ENCODE data around the gene TTLL12. TPM values are rescaled to one million over a fixed set of nuclear protein-coding genes. Genes with fewer than 3 reads are reported as not detected.

Gene TTLL12
- total and polyA plus RNA-seq, 2 donors (not counting 1 experiment from before 2014, with no cell fraction given), result 11.0 to 21.3 TPM

DNA sequence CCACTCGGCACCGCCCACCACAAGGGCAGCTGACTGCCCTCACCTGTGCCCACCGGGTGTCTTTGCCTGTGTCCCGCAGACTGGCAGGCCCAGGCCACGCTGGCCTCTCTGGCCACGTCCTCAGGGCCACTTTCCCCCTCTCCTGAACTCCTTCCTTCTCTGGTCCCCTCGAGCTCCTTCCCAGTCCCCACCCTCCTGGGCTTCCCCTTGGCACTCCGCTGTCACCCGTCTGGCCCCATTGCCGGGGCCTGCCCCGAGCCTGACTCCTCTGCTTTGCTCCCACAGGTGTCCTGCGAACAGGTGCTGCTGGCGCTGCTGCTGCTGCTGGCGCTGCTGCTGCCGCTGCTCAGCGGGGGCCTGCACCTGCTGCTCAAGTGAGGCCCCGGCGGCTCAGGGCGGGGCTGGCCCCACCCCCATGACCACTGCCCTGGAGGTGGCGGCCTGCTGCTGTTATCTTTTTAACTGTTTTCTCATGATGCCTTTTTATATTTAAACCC is 58.0 kb downstream of the TTLL12 start:
- Histone ChIP-seq H3K36me3 (replicated peaks in 1 of 2; ENCODE audit: control extremely low read depth in 1 of 2, control insufficient read depth in 1 of 2, extremely low read depth in 1 of 2, insufficient read depth in 2 of 2, low read length in 1 of 2) (peaks cover 0 to 16% of the 10 kb centered on the region in 2 experiments), H3K4me2 (replicated peaks; ENCODE audit: low read depth, low read length, poor library complexity, severe bottlenecking) (peak overlapping the region; percentile 14), H3K9me3 (ENCODE audit: control extremely low read depth in 1 of 3, control insufficient read depth in 2 of 3, insufficient read depth in 1 of 3, low read length in 2 of 3) (peaks cover 0 to 7% (median 0%) of the 10 kb centered on the region in 3 donors), H4K20me1 (ENCODE audit: control insufficient read depth, insufficient read depth, low read length, poor library complexity, severe bottlenecking) (peaks cover 29% of the 10 kb centered on the region), H3K79me2 (ENCODE audit: control insufficient read depth, insufficient read depth, low read length) (no peaks in the 10 kb centered on the region), H3K4me1 (ENCODE audit: control insufficient read depth in 2 of 2, insufficient read depth in 2 of 2, low read length in 2 of 2) (peaks cover 24 to 29% of the 10 kb centered on the region in 2 donors), H2AFZ (ENCODE audit: insufficient read depth, low read depth, low read length, poor library complexity, severe bottlenecking) (no peak overlapping the region), H3K4me3 (ENCODE audit: control extremely low read depth in 1 of 5, extremely low read depth in 1 of 5, insufficient read depth in 1 of 5, low read depth in 2 of 5, low read length in 4 of 5) (no peak overlapping the region), H3K9ac (ENCODE audit: low read length) (no peak overlapping the region), H3K27me3 (replicated peaks in 1 of 4; ENCODE audit: control extremely low read depth in 1 of 4, control insufficient read depth in 3 of 4, insufficient read depth in 4 of 4, low read length in 3 of 4) (peaks cover 0 to 32% (median 11%) of the 10 kb centered on the region in 4 experiments), H3K27ac (ENCODE audit: low read length in 2 of 2) (no peak overlapping the region)
- ChIA-PET POLR2A (no interaction called here), CTCF (interaction anchor here (0.7 to 1.1 kb wide), 2 partner anchors 12 to 18 kb away, joined by 3 to 5 read pairs; partner anchors contain the start of gene BIK)
- peaks cover 10% of the 10 kb centered on the region for H3K4me1 Mint-ChIP-seq
- H3K27ac Mint-ChIP-seq, result no peak overlapping the region
- TF ChIP-seq EZH2 (IDR thresholded peaks at IDR 0.05; ENCODE audit: borderline replicate concordance, insufficient read depth, low read depth, low read length, poor library complexity, severe bottlenecking), result no peak
- TF ChIP-seq, protein P1, sequence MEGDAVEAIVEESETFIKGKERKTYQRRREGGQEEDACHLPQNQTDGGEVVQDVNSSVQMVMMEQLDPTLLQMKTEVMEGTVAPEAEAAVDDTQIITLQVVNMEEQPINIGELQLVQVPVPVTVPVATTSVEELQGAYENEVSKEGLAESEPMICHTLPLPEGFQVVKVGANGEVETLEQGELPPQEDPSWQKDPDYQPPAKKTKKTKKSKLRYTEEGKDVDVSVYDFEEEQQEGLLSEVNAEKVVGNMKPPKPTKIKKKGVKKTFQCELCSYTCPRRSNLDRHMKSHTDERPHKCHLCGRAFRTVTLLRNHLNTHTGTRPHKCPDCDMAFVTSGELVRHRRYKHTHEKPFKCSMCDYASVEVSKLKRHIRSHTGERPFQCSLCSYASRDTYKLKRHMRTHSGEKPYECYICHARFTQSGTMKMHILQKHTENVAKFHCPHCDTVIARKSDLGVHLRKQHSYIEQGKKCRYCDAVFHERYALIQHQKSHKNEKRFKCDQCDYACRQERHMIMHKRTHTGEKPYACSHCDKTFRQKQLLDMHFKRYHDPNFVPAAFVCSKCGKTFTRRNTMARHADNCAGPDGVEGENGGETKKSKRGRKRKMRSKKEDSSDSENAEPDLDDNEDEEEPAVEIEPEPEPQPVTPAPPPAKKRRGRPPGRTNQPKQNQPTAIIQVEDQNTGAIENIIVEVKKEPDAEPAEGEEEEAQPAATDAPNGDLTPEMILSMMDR (IDR thresholded peaks at IDR 0.05), result no peak
- DNase-seq (peak; percentile 46), ATAC-seq (ENCODE audit: low read depth) (peak; percentile 47)
- WGBS (ENCODE audit: insufficient coverage), result 36% methylated on average over 19 of the region's 20 CpGs
- H3K9me3 Mint-ChIP-seq (ENCODE audit: insufficient read depth), result no peaks in the 10 kb centered on the region
- no peaks in the 10 kb centered on the region for H3K27me3 Mint-ChIP-seq
- H3K4me3 Mint-ChIP-seq, result no peak overlapping the region
- intact Hi-C loops (cut with micrococcal nuclease), result no loop called here

DNA sequence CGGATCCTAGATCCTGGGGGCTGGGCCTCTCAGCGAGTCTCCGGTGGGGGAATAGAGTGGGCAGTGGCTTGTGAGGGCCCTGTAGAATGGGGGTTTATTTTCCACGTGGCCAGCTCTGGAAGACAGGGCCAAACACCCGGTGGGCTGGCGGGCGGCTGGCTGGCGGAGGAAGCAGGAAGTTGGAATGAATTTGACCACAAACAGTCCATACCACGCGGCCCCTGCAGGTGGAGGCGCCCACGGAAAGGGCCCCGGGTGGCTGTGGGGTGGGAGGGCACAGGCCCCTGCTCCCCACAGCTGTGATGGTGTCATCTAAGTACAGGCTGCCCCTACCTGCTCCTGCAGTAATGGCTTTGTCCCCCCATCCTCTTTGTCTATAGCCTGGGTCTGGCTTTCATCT is 58.8 kb downstream of the TTLL12 start:
- POLR2A ChIA-PET, result no interaction called here
- Histone ChIP-seq H3K79me2 (ENCODE audit: control insufficient read depth, insufficient read depth, low read length) (no peaks in the 10 kb centered on the region), H3K9ac (ENCODE audit: low read length) (no peak overlapping the region), H3K4me3 (ENCODE audit: control extremely low read depth in 1 of 5, extremely low read depth in 1 of 5, insufficient read depth in 1 of 5, low read depth in 2 of 5, low read length in 4 of 5) (no peak overlapping the region), H3K27me3 (replicated peaks in 1 of 4; ENCODE audit: control extremely low read depth in 1 of 4, control insufficient read depth in 3 of 4, insufficient read depth in 4 of 4, low read length in 3 of 4) (peaks cover 0 to 32% (median 11%) of the 10 kb centered on the region in 4 experiments), H3K9me3 (ENCODE audit: control extremely low read depth in 1 of 3, control insufficient read depth in 2 of 3, insufficient read depth in 1 of 3, low read length in 2 of 3) (peaks cover 0 to 7% (median 0%) of the 10 kb centered on the region in 3 donors), H4K20me1 (ENCODE audit: control insufficient read depth, insufficient read depth, low read length, poor library complexity, severe bottlenecking) (peaks cover 28% of the 10 kb centered on the region), H3K27ac (ENCODE audit: low read length in 2 of 2) (no peak overlapping the region), H3K4me1 (ENCODE audit: control insufficient read depth in 2 of 2, insufficient read depth in 2 of 2, low read length in 2 of 2) (peaks cover 24 to 29% of the 10 kb centered on the region in 2 donors), H3K36me3 (replicated peaks in 1 of 2; ENCODE audit: control extremely low read depth in 1 of 2, control insufficient read depth in 1 of 2, extremely low read depth in 1 of 2, insufficient read depth in 2 of 2, low read length in 1 of 2) (peaks cover 0 to 11% of the 10 kb centered on the region in 2 experiments), H2AFZ (ENCODE audit: insufficient read depth, low read depth, low read length, poor library complexity, severe bottlenecking) (no peak overlapping the region), H3K4me2 (replicated peaks; ENCODE audit: low read depth, low read length, poor library complexity, severe bottlenecking) (peak overlapping the region; percentile 12)
- intact Hi-C loops (cut with micrococcal nuclease), result no loop called here
- TF ChIP-seq, protein P1 (IDR thresholded peaks at IDR 0.05), result no peak
- no peak for TF ChIP-seq EZH2 (IDR thresholded peaks at IDR 0.05; ENCODE audit: borderline replicate concordance, insufficient read depth, low read depth, low read length, poor library complexity, severe bottlenecking)
- Mint-ChIP-seq H3K9me3 (ENCODE audit: insufficient read depth) (no peaks in the 10 kb centered on the region), H3K4me1 (peaks cover 10% of the 10 kb centered on the region), H3K27ac (no peak overlapping the region), H3K27me3 (no peaks in the 10 kb centered on the region), H3K4me3 (no peak overlapping the region)
- CTCF ChIA-PET, result interaction anchor here (0.6 to 3.8 kb wide), 3 partner anchors 8 to 43 kb away, joined by 3 to 14 read pairs (median 3); partner anchors contain the start of gene BIK
- DNase-seq, result no peak
- WGBS (ENCODE audit: insufficient coverage), result 19% methylated on average over 6 of the region's 13 CpGs
- ATAC-seq (ENCODE audit: low read depth), result no peak

Measured in B cell (primary cell).